H1 (cell line): ENCODE measurements around the gene EIF4EBP2. TPM values are rescaled to one million over a fixed set of nuclear protein-coding genes. Genes with fewer than 3 reads are reported as not detected.

Experiments
- CTCF ChIA-PET: fragments of 300-600 bp; sonication (Branson Sonifier 250); formaldehyde crosslinking; loops from one replicate; lab custom pipeline; 2021; ENCODE audit not compliant: partially characterized antibody; lab: Charles Lee
- POLR2A ChIA-PET: fragments of 300-600 bp; sonication (Branson Sonifier 250); formaldehyde crosslinking; loops from one replicate; lab custom pipeline; 2021; ENCODE audit warnings: inconsistent platforms; ENCODE audit not compliant: partially characterized antibody; lab: Charles Lee
- DNase-seq, 2 experiments: peaks; one replicate each; pipeline versions ENCODE4 v3.0.0 to v3.0.0-alpha.2; 2010 to 2022; ENCODE audit warnings: low spot score in 2 of 2, low read depth in 1 of 2, mixed read lengths in 1 of 2
- FAIRE-seq: peaks from 2 replicates; lab custom pipeline; 2011; peaks lifted over from hg19 to GRCh38; lab: Jason Lieb, UNC
- H2AFZ ChIP-seq: 2 replicates; pipeline ENCODE4 v1.8.1; 2012; ENCODE audit warnings: low read length, inconsistent platforms
- H2AK5ac ChIP-seq: 2 replicates; pipeline ENCODE4 v1.6.1; 2013; ENCODE audit warnings: low read depth, low read length
- H2BK120ac ChIP-seq: replicated peaks from 2 replicates; pipeline ENCODE3; 2013; ENCODE audit warnings: low read depth, low read length, inconsistent platforms
- H2BK12ac ChIP-seq: 2 replicates; pipeline ENCODE4 v1.6.1; 2013; ENCODE audit warnings: low read depth, low read length
- H2BK15ac ChIP-seq: 2 replicates; pipeline ENCODE4 v1.6.1; 2013; ENCODE audit warnings: low read length
- H2BK20ac ChIP-seq: 2 replicates; pipeline ENCODE4 v1.6.1; 2013; ENCODE audit warnings: low read length
- H2BK5ac ChIP-seq: 2 replicates; pipeline ENCODE4 v1.6.1; 2013; ENCODE audit warnings: low read depth, low read length
- H3K14ac ChIP-seq: 2 replicates; pipeline ENCODE4 v1.6.1; 2013; ENCODE audit warnings: inconsistent platforms; ENCODE audit not compliant: insufficient read length
- H3K18ac ChIP-seq: 2 replicates; pipeline ENCODE4 v1.6.1; 2013; ENCODE audit warnings: low read length; ENCODE audit errors: extremely low read depth
- H3K23ac ChIP-seq: 2 replicates; pipeline ENCODE4 v1.6.1; 2013; ENCODE audit warnings: inconsistent platforms; ENCODE audit not compliant: insufficient read length
- H3K23me2 ChIP-seq: 2 replicates; pipeline ENCODE4 v1.6.1; 2013; ENCODE audit warnings: low read depth, low read length
- H3K27ac ChIP-seq: 2 replicates; pipeline ENCODE4 v1.6.1; 2011; ENCODE audit warnings: low read depth, low read length, inconsistent platforms
- H3K27me3 ChIP-seq, 4 experiments: replicated peaks in 1 of 4; 1 replicate in 1 of 4; 2 replicates in 3 of 4; pipeline versions ENCODE4 v1.6.1 to v1.8.1; 2011 to 2013; ENCODE audit warnings: low read length in 3 of 4, mild to moderate bottlenecking in 3 of 4, inconsistent platforms in 2 of 4, mixed read lengths in 2 of 4, moderate library complexity in 1 of 4; ENCODE audit not compliant: control insufficient read depth in 3 of 4, insufficient read depth in 3 of 4; ENCODE audit errors: extremely low read depth in 1 of 4
- H3K36me3 ChIP-seq, 4 experiments: 2 replicates each; pipeline versions ENCODE4 v1.6.1 to v1.8.1; 2011 to 2013; ENCODE audit warnings: mild to moderate bottlenecking in 4 of 4, low read length in 3 of 4, moderate library complexity in 2 of 4, control low read depth in 1 of 4, inconsistent platforms in 1 of 4; ENCODE audit not compliant: insufficient read depth in 4 of 4, control insufficient read depth in 2 of 4
- H3K4ac ChIP-seq: replicated peaks from 2 replicates; pipeline ENCODE3; 2013; ENCODE audit warnings: low read length, low read depth, mixed read lengths, inconsistent platforms; ENCODE audit not compliant: insufficient read length
- H3K4me1 ChIP-seq, 4 experiments: replicated peaks in 1 of 4; 1 replicate in 1 of 4; 2 replicates in 3 of 4; pipeline versions ENCODE4 v1.6.1 to v1.8.1; 2011 to 2013; ENCODE audit warnings: low read length in 3 of 4, inconsistent platforms in 2 of 4, mixed read lengths in 1 of 4; ENCODE audit not compliant: insufficient read depth in 4 of 4, control insufficient read depth in 3 of 4
- H3K4me2 ChIP-seq, 2 experiments: 2 replicates each; pipeline versions ENCODE4 v1.6.1 to v1.8.1; 2011 to 2013; ENCODE audit warnings: low read depth in 2 of 2, low read length in 2 of 2, control low read depth in 1 of 2, inconsistent platforms in 1 of 2, mild to moderate bottlenecking in 1 of 2; ENCODE audit not compliant: insufficient read depth in 1 of 2
- H3K4me3 ChIP-seq, 4 experiments: fragments of 200-600, 300-600 bp in 1 of 4; sonication (generic), shearing (Covaris generic), sonication (Bioruptor Twin) in 1 of 4; 2 replicates each; pipeline versions ENCODE4 v1.5.1 to v1.8.1; 2011 to 2016; ENCODE audit warnings: low read length in 4 of 4, low read depth in 3 of 4, control low read depth in 2 of 4, inconsistent platforms in 2 of 4, mild to moderate bottlenecking in 2 of 4, mixed read lengths in 1 of 4, moderate library complexity in 1 of 4; ENCODE audit not compliant: insufficient read depth in 2 of 4; ENCODE audit errors: extremely low read depth in 1 of 4
- H3K56ac ChIP-seq: replicated peaks from 2 replicates; pipeline ENCODE3; 2013; ENCODE audit warnings: low read depth, mild to moderate bottlenecking, mixed read lengths, low read length, inconsistent platforms; ENCODE audit not compliant: insufficient read length
- H3K79me1 ChIP-seq: 2 replicates; pipeline ENCODE4 v1.6.1; 2013; ENCODE audit warnings: low read depth, low read length, control low read depth
- H3K79me2 ChIP-seq, 2 experiments: 2 replicates each; pipeline versions ENCODE4 v1.6.1 to v1.8.1; 2012 to 2013; ENCODE audit warnings: low read length in 2 of 2, mild to moderate bottlenecking in 2 of 2, inconsistent platforms in 1 of 2; ENCODE audit not compliant: insufficient read depth in 2 of 2, control insufficient read depth in 1 of 2
- H3K9ac ChIP-seq, 4 experiments: replicated peaks in 1 of 4; 1 replicate in 1 of 4; 2 replicates in 3 of 4; pipeline versions ENCODE4 v1.6.1 to v1.8.1; 2011 to 2013; ENCODE audit warnings: low read depth in 3 of 4, low read length in 3 of 4, control low read depth in 2 of 4, mild to moderate bottlenecking in 2 of 4, moderate library complexity in 2 of 4, inconsistent platforms in 1 of 4; ENCODE audit errors: extremely low read depth in 1 of 4
- H3K9me3 ChIP-seq, 2 experiments: 2 replicates each; pipeline versions ENCODE4 v1.6.1 to v1.8.1; 2012 to 2013; ENCODE audit warnings: mild to moderate bottlenecking in 2 of 2, moderate library complexity in 2 of 2, control low read depth in 1 of 2, inconsistent platforms in 1 of 2, low read depth in 1 of 2, low read length in 1 of 2, mixed read lengths in 1 of 2; ENCODE audit not compliant: insufficient read depth in 2 of 2
- H4K20me1 ChIP-seq, 2 experiments: replicated peaks in 1 of 2; 2 replicates each; pipeline versions ENCODE3 to v1.8.1; 2011 to 2013; ENCODE audit warnings: inconsistent platforms in 2 of 2, low read length in 2 of 2, mild to moderate bottlenecking in 1 of 2; ENCODE audit not compliant: insufficient read depth in 2 of 2, control insufficient read depth in 1 of 2
- H4K5ac ChIP-seq: 2 replicates; pipeline ENCODE4 v1.6.1; 2013; ENCODE audit warnings: low read length, low read depth, mixed read lengths, inconsistent platforms; ENCODE audit not compliant: insufficient read length
- H4K8ac ChIP-seq: 2 replicates; pipeline ENCODE4 v1.8.0; 2013; ENCODE audit warnings: mild to moderate bottlenecking, moderate library complexity, low read length, inconsistent platforms; ENCODE audit not compliant: insufficient read depth; ENCODE audit errors: extremely low read depth
- H4K91ac ChIP-seq: replicated peaks from 2 replicates; pipeline ENCODE3; 2013; ENCODE audit warnings: low read length, mixed read lengths, inconsistent platforms; ENCODE audit not compliant: insufficient read length
- JUND ChIP-seq: IDR thresholded peaks from 2 replicates; pipeline ENCODE4 v1.6.1; 2011; ENCODE audit warnings: mild to moderate bottlenecking, improper control_type of control experiment, low read length
- KDM1A ChIP-seq: fragments of 200-600, 300-600 bp; sonication (generic); IDR thresholded peaks from 2 replicates; pipeline ENCODE4 v1.7.1; 2016; ENCODE audit warnings: mild to moderate bottlenecking, low read length, borderline replicate concordance
- SP4 ChIP-seq: IDR thresholded peaks from 2 replicates; pipeline ENCODE4 v1.6.1; 2012; ENCODE audit warnings: low read length, inconsistent platforms
- TEAD4 ChIP-seq: IDR thresholded peaks from 2 replicates; pipeline ENCODE4 v1.6.1; 2012; ENCODE audit warnings: low read depth, low read length, inconsistent platforms, mixed read lengths
- YY1 ChIP-seq: IDR thresholded peaks from 2 replicates; pipeline ENCODE4 v1.6.1; 2011; ENCODE audit warnings: low read depth, mild to moderate bottlenecking, low read length
- WGBS, 2 experiments: shearing (Covaris generic) in 1 of 2; methylation state at CpG; one replicate each; pipeline versions ENCODE4 v1.1.6 to v1.1.7; 2013 to 2015; ENCODE audit warnings: low lambda C conversion rate in 2 of 2, mixed read lengths in 2 of 2, inconsistent platforms in 1 of 2, low coverage in 1 of 2, missing lambda C conversion rate in 1 of 2; ENCODE audit not compliant: insufficient replicate concordance in 2 of 2, insufficient coverage in 1 of 2, insufficient read length in 1 of 2; ENCODE audit errors: extremely low coverage in 1 of 2, missing lambda C conversion rate in 1 of 2; 5-methylcytosine and 5-hydroxymethylcytosine counted together
- polyA plus RNA-seq, 7 experiments: library from polyadenylated mRNA; depleted of rRNA in 3 of 7; stranded (reverse) in 5 of 7; unstranded in 2 of 7; fragments of >200 nt in 5 of 7; fragments of 200-250 nt in 2 of 7; gene quantifications; 1 replicate in 5 of 7; 2 replicates in 1 of 7; 4 replicates in 1 of 7; pipeline versions ENCODE4 v1.2.1 to v1.2.3, GENCODE V29; 2011 to 2013; ENCODE audit warnings: missing spikeins in 2 of 7, mixed read lengths in 2 of 7
- total RNA-seq: library from RNA; stranded (reverse); fragmentation: NEBNext Ultra II Directional; extraction: Animal tissue kit (Norgen Biotek cat#: 25700); gene quantifications from 2 replicates; pipeline ENCODE4 v1.2.1, GENCODE V29; 2021
- TF ChIP-seq, protein P1 (sequence below), 3 experiments: IDR thresholded peaks; 1 replicate in 2 of 3; 2 replicates in 1 of 3; pipeline versions ENCODE4 v1.5.1 to v1.6.1; 2011; ENCODE audit warnings: low read length in 3 of 3, mild to moderate bottlenecking in 3 of 3, inconsistent platforms in 2 of 3, low read depth in 1 of 3, moderate library complexity in 1 of 3; ENCODE audit not compliant: insufficient read depth in 1 of 3; ENCODE audit errors: control extremely low read depth in 1 of 3
- TF ChIP-seq, protein P2 (sequence below): IDR thresholded peaks from 2 replicates; pipeline ENCODE4 v1.6.1; 2011; ENCODE audit warnings: low read length, improper control_type of control experiment

Gene EIF4EBP2
- total and polyA plus RNA-seq, 2 of the 8 experiments (the other 6 are each of a cell fraction or from before 2014, with no cell fraction given) = 55.3 to 144 TPM

DNA sequence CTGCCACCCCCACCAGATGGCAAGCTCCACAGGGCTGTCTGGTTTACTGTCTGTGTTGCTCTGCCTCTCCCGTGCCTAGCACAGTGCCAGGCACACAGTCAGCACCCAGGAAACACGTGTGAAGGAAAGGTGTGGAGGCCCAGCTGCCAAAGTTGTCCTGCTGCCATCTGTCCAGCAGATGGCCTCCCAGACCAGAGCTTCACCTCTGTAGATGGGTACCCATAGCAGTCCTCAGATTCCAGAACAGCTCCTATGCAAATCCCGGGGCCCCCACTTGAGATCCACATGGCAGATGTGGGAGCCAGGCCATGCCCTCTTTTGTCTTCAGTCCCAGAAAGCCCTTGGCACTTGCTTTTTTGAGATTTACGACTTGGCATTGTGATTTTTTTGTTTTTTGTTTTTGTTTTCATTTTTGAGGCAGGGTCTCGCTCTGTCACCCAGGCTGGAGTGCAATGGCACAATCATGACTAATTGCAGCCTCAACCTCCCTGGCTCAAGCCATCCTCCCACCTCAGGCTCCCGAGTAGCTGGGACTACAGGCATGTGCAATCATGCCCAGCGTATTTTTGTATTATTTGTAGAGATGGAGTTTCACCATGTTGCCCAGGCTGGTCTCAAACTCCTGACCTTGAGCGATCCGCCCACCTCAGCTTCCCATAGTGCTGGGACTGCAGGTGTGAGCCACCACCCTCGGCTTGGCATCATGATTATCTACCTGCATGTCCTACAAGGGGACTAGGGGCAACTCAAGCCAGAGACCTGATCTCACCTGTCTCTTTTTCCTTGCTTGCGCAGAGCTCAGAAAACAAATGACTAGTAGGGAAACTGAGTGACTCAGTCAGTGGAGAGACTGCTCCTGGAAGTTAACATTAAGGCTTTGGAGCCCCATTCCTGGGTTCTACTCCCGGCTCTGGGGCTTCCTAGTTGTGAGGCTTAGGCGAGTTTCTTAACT, 57.7 kb downstream of the EIF4EBP2 start:
- peak; percentile 92 for FAIRE-seq
- Histone ChIP-seq H3K27me3 (peaks cover 18 to 39% (median 37%) of the 10 kb centered on the region in 4 experiments), H3K56ac (no peak overlapping the region), H3K14ac (no peak overlapping the region), H3K4ac (no peak overlapping the region), H2AFZ (no peak overlapping the region), H2BK15ac (peak overlapping the region; percentile 94), H3K9ac (no peak overlapping the region), H3K36me3 (no peaks in the 10 kb centered on the region; a peak in 1 of 8 replicates), H2AK5ac (no peak overlapping the region), H2BK120ac (no peak overlapping the region), H4K20me1 (no peaks in the 10 kb centered on the region), H3K18ac (no peak overlapping the region; the same call in 1 of the 2 replicates), H2BK5ac (0 out of 2 replicates have a peak overlapping the region, but pooled peaks have one; percentile 30), H2BK20ac (0 out of 2 replicates have a peak overlapping the region, but pooled peaks have one; percentile 75), H3K79me1 (no peaks in the 10 kb centered on the region), H3K9me3 (no peaks in the 10 kb centered on the region), H3K23me2 (peaks cover 12% of the 10 kb centered on the region; the same call in 1 of the 2 replicates), H3K27ac (no peak overlapping the region), H3K4me1 (peaks cover under 1 to 24% (median 11%) of the 10 kb centered on the region in 4 experiments), H4K8ac (no peak overlapping the region), H3K4me3 (no peak overlapping the region), H2BK12ac (no peak overlapping the region), H4K5ac (no peak overlapping the region), H3K4me2 (no peak overlapping the region), H3K23ac (no peak overlapping the region), H4K91ac (no peak overlapping the region), H3K79me2 (no peaks in the 10 kb centered on the region)
- no peak for DNase-seq
- CTCF ChIA-PET = interaction anchor here (0.5 to 43.0 kb wide), 56 partner anchors 7 to 441 kb away, joined by 3 to 908 read pairs (median 6); partner anchors contain the start of genes LRRC20 and PALD1
- WGBS, 2 experiments = 69% methylated on average over 13 of the region's 13 CpGs; no CpG with 5 or more reads in 1 of the 2 experiments
- POLR2A ChIA-PET = interaction anchor here (0.7 to 2.2 kb wide), 10 partner anchors 14 to 82 kb away, joined by 3 to 6 read pairs (median 4); partner anchors contain the start of gene PALD1
- TF ChIP-seq, protein P1, sequence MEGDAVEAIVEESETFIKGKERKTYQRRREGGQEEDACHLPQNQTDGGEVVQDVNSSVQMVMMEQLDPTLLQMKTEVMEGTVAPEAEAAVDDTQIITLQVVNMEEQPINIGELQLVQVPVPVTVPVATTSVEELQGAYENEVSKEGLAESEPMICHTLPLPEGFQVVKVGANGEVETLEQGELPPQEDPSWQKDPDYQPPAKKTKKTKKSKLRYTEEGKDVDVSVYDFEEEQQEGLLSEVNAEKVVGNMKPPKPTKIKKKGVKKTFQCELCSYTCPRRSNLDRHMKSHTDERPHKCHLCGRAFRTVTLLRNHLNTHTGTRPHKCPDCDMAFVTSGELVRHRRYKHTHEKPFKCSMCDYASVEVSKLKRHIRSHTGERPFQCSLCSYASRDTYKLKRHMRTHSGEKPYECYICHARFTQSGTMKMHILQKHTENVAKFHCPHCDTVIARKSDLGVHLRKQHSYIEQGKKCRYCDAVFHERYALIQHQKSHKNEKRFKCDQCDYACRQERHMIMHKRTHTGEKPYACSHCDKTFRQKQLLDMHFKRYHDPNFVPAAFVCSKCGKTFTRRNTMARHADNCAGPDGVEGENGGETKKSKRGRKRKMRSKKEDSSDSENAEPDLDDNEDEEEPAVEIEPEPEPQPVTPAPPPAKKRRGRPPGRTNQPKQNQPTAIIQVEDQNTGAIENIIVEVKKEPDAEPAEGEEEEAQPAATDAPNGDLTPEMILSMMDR (IDR thresholded peaks at IDR 0.05; ENCODE audit: control extremely low read depth in 1 of 3, insufficient read depth in 1 of 3, low read depth in 1 of 3, low read length in 3 of 3) = peak; percentile 95
- TF ChIP-seq JUND (no peak), TEAD4 (0 out of 2 replicates have a peak, but pooled peaks have one; percentile 12), SP4 (no peak), KDM1A (0 out of 2 replicates have a peak, but pooled peaks have one; percentile 16), YY1 (0 out of 2 replicates have a peak, but pooled peaks have one; percentile 35)
- TF ChIP-seq, protein P2, sequence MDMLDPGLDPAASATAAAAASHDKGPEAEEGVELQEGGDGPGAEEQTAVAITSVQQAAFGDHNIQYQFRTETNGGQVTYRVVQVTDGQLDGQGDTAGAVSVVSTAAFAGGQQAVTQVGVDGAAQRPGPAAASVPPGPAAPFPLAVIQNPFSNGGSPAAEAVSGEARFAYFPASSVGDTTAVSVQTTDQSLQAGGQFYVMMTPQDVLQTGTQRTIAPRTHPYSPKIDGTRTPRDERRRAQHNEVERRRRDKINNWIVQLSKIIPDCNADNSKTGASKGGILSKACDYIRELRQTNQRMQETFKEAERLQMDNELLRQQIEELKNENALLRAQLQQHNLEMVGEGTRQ = no peak
